Frontal cortex (tissue), 4 donors: ENCODE results near the gene TUBB3. TPM values are rescaled to one million over a fixed set of nuclear protein-coding genes. Genes with fewer than 3 reads are reported as not detected.
"Not testable (repeated sequence)": the region's sequence is repeated elsewhere in the genome, so short reads cannot be mapped to it uniquely, and the experiment has no call there.

Source experiments
- DNase-seq, 2 donors: peaks; one replicate each; pipeline ENCODE4 v3.0.0; 2012; ENCODE audit warnings: low spot score in 2 of 2
- FAIRE-seq: peaks from 2 replicates; lab custom pipeline; 2012; peaks lifted over from hg19 to GRCh38; lab: Jason Lieb, UNC
- total RNA-seq: library from RNA; depleted of rRNA; stranded (reverse); fragments of >200 nt; gene quantifications from one replicate; pipeline ENCODE4 v1.2.3, GENCODE V29; 2014
- donor health status: control.
- donor health status: control.
- donor health status: control.

TUBB3 gene
- total RNA-seq, 1 donor from 2014 or later = 3,334 TPM

DNA sequence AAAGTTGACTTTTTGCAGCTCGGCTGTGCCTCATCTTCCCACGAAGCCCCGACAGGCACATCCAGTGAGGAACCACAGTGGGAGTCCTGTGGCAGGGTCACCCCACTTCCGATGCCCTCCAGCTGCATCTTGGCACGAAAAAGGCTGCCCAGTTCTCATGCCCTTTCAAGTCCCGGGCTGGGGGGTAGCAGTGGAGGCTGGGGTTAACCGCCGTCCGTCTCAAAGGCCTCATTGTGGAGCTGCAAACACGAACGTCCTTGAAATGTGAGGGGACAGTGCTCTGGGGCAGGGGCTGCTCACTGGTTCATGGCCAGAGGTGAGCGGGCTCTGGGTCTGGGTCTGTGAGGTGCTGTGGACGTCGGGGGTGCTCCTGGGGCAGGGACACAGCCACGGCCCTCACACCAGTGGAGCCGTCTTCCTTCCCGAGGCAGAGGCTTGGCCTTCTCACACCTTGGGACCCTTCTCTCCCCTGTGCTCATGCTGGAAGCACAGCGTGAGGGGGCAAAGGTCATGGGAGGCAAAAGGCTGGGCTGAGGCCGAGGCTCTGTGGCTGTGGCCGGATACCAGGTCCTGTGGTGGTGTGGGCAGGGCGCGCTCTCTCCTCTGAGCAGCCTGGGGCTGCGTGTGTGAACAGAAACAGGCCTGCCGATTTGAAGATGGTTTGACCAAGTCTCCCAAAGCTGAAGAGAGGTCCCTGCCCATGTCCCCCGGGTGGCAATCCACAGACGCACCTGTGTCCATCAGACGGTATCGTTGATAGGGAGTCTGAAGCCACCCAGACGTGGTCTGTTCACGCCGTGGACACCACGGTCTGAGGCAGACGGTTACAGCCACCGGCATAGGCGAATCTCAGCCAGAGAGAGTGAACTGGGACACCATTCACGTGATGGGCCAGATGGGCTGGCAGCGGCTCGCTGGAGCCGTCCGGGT lies 7.6 kb upstream of the TUBB3 start:
- peak in 1 of 2 donors; percentile 29 for DNase-seq
- FAIRE-seq = no peak

DNA sequence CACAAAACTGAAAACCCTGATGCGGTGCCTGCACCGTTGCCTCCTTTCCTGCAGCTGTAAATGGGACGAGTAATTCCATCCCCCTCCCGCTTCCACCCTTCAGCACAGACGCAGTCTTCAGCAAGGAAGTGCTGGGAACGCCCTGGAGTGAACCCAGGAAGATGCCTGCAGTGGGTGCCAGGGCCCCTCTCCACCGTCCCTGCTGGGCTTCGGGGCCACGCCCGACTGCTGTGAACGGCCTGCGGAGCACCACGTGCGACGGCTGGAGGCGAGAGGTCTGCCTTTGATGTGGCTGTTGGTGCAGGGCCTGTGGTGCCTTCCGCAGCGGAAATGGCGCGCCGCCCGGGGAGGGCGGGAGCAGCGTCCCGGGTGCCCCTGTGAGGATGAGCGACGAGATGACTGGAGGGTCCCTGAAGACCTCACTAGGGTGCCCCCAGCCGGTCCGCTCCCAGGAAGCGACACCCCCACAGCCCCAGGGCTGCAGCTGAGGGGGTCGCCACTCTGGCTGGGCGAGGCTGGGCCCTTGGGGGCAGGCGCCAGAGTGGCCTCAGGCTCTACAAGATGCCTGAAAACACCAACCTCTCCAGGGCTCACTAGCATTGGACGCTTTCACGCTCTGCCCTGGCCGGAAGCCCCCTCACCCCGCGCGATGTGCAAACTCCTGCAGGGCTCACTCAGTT lies 5.2 kb upstream of the TUBB3 start:
- FAIRE-seq (no peak), DNase-seq (peak in 1 of 2 donors; percentile 58)

DNA sequence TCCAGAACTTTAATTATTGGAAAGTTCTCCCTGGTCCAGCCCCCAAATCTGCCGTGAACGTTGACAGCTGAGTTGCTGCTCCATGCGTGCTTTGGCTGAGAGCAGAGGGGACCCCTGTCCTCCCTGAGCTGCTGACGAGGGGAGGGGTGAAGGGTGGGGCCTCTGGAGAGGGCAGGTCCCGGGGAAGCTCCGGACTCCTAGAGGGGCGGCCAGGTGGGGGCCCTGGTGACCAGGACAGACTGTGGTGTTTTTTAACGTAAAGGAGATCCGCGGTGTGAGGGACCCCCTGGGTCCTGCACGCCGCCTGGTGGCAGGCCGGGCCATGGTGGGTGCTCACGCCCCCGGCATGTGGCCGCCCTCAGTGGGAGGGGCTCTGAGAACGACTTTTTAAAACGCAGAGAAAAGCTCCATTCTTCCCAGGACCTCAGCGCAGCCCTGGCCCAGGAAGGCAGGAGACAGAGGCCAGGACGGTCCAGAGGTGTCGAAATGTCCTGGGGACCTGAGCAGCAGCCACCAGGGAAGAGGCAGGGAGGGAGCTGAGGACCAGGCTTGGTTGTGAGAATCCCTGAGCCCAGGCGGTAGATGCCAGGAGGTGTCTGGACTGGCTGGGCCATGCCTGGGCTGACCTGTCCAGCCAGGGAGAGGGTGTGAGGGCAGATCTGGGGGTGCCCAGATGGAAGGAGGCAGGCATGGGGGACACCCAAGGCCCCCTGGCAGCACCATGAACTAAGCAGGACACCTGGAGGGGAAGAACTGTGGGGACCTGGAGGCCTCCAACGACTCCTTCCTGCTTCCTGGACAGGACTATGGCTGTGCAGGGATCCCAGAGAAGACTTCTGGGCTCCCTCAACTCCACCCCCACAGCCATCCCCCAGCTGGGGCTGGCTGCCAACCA lies 4.4 kb upstream of the TUBB3 start, which contains the start of gene MC1R:
MC1R (plus strand) TSS at position 410 of the 895 bp plus-strand sequence; CDS start at position 807, 397 bp downstream.
- DNase-seq (no peak), FAIRE-seq (no peak)

DNA sequence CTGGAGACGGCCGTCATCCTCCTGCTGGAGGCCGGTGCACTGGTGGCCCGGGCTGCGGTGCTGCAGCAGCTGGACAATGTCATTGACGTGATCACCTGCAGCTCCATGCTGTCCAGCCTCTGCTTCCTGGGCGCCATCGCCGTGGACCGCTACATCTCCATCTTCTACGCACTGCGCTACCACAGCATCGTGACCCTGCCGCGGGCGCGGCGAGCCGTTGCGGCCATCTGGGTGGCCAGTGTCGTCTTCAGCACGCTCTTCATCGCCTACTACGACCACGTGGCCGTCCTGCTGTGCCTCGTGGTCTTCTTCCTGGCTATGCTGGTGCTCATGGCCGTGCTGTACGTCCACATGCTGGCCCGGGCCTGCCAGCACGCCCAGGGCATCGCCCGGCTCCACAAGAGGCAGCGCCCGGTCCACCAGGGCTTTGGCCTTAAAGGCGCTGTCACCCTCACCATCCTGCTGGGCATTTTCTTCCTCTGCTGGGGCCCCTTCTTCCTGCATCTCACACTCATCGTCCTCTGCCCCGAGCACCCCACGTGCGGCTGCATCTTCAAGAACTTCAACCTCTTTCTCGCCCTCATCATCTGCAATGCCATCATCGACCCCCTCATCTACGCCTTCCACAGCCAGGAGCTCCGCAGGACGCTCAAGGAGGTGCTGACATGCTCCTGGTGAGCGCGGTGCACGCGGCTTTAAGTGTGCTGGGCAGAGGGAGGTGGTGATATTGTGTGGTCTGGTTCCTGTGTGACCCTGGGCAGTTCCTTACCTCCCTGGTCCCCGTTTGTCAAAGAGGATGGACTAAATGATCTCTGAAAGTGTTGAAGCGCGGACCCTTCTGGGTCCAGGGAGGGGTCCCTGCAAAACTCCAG lies 3.4 kb upstream of the TUBB3 start:
- DNase-seq = no peak
- FAIRE-seq = no peak

DNA sequence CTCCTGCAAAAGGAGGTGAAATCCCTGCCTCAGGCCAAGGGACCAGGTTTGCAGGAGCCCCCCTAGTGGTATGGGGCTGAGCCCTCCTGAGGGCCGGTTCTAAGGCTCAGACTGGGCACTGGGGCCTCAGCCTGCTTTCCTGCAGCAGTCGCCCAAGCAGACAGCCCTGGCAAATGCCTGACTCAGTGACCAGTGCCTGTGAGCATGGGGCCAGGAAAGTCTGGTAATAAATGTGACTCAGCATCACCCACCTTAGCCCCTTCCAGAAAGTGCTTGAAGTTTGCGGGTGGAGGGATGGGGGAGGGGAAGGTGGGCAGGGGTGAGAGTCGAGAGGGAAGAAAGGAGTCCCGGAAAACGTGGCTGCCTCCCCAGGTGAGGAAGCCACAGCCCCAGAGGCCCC lies 2.4 kb upstream of the TUBB3 start:
- DNase-seq (no peak), FAIRE-seq (no peak)

DNA sequence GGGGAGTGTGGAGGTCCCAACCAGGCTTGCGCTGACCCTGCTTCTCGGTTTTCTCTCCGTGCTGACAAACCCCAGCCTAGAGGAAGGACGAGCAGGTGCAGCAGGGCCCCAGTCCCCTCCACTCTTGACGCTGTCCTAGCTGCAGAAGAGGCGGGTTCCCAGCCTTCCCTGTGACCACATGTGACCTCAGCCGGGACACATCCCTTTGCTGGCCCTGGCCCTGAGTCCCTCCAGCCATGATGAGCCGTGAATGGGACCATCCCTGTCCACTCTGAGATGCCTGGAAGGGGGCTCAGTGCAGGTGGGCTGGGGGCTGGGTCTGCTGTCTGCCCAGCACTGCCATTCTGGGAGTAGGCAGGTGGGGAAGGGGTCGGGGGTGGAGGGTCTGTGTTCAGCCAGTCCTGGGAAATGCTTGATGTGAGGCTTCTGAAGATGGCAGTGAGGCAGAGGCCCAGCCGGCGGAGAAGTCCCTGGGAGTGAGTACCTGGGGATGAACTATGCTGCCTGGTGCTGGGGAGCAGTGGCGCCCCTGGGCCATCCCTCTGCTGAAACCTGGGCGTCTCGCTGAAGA lies 1.9 kb upstream of the TUBB3 start:
- FAIRE-seq (no peak), DNase-seq (no peak)

DNA sequence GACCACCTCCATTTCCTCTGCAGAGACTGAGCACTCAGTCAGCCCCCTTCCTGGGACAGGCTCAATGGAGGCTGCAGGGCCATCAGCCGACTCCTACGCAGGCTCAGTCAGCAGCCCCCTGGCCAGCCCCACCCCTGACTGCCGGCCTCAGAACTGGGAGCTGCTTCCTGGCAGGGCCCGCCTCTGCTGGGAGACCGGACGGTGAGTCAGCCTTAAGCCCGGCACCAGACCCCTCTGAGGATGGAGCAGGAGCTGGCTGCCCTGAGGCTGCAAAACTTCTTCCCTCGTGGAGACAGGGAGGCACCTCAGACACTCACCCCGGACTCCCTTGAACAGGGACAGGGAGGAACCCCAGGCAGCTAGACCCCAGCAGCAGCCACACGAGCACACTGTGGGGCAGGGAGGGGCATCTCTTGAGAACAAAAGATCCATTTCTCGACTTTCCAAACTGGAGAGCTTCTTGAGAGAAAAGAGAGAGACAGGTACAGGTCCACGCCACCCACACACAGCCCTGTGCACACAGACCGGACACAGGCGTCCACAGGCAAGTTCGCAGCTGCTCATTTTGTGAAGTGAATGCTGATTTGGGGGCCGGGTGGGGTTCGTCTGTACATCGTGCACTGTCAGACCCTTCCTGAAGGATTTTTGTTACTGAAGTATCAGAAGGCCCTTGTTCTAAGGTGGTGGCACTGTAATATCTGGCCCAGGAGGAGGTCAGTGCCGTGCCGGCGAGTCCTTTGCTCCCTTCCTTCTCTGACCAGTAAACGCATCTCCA lies 1.3 kb upstream of the TUBB3 start:
- DNase-seq = peak; percentile 49 to 69
- no peak for FAIRE-seq

DNA sequence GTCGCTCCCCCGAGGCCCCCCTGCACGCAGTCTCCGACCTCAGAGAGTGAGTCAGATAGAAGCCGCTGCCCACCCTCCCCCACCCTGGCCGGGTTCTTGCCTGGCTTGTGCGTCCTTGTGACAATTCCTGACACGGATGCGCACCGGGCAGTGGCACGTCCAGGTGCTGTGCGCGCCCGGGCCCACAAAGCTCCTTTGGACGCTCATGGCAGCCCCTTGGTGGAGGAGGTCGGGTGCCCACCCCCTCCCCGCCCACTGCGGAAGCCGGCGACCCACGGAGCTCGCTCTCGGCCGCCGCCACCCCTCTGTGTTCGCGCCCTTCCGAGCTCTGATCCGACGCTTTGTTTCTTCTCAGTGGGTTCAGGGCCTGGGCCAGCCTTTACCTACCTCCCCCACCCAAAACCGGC lies 662 bp upstream of the TUBB3 start:
- FAIRE-seq (no peak), DNase-seq (peak; percentile 52 to 69)

DNA sequence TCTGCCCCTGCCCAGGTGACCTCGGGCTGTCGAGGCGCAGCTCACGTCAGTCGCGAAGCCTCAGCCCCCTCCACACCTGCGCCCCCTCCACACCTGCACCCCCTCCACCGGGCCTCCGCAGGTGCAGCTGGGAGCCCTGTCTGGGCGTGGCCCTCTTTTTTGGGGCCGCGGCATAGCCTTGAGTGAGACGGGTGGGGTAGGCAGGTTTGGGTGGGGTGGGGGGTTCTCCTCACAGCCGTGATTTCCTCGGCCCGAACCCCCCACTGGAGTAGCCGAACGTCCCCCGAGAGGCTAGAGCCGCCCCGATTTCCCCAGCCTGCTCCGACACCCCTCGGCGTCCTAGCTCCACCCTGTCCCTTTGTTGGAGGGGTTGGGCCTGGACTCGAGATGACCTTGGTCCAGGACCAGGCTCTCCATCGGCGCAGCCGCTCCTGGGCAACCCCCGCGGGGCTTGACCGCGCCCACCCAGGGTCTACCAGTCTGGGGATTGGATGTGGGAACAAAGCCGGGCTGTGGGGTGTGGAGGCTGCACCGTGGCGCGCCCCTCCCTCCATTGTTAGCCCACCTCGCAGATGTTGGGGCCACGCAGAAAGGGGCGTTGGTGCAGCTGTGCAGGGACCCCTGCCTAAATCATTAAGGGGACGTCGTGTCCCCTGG lies 626 bp downstream of the TUBB3 start:
- DNase-seq (peak in 1 of 2 donors; percentile 35), FAIRE-seq (no peak)

DNA sequence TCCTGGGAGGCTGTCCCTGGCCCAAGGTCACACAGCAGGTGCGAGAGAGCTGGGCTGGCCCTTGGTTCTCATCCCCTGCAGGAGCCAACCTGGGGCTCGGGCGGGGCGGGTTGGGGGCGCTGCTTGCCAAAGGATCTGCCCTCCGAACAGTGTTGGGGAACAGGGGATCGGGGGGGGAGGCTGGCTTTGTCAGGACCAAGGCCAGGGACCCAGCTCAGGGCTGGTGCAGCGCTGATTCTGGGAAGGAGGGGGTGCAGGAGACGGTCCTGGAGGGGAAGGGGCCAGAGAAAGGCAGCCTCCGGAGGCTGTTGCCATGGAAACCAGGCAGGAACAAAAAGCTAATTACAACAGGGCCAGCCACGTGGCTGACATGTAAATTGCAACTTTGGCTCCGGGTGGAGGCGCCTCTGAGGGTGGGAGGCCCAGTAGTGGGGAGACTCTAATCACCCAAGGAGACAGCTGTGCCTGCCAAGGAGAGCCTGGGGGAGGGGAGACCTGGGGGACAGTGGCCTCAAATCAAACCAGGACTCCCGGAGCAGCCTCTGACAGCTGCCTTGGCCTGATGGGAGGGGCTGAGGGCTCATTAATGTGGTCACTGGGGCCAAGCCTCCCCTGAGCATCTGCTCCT lies 1.3 kb downstream of the TUBB3 start:
- peak; percentile 56 to 64 for DNase-seq
- FAIRE-seq = no peak

DNA sequence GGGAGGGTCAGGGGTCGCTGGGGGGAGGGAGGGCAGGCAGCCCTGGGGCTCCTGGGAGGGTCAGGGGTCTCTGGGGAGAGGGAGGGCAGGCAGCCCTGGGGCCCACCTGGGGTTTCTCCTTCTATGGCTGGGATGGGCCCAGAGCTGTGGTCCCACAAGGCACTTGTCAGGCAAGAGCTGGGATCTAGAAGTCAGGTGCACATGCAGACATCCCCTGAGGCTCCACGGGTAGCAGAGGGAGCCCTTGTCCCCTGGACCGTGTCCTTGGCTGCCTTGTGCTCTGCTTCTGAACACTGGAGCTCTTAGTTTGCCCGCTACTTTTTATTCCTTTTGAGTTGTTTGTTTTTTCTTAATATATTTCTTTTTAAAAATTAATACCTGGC lies 1.8 kb downstream of the TUBB3 start:
- DNase-seq (no peak), FAIRE-seq (no peak)

DNA sequence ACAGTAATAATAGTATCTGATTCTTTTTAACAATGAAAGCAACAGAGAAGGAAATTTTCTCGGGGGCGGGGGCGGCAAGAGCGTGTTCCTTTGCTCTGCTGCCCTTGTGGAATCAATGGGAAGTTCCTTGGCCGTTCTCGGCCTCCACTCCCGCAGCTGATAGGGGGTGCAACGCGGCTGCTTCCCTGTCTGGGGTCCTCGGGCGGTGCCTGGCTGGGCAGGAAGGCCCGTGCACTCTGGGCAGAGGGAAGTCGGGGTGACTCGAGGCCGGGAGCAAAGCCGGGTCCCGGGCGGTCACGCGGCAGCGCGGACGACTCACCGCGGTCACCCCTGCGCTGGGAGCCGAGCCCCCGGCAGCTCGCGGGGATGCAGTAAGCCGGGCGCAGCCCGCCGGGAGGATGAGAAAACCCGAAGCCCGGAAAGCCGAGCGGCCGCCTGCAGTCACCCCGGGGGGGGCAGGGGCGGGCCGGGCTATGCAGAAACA lies 2.5 kb downstream of the TUBB3 start:
- no peak for FAIRE-seq

DNA sequence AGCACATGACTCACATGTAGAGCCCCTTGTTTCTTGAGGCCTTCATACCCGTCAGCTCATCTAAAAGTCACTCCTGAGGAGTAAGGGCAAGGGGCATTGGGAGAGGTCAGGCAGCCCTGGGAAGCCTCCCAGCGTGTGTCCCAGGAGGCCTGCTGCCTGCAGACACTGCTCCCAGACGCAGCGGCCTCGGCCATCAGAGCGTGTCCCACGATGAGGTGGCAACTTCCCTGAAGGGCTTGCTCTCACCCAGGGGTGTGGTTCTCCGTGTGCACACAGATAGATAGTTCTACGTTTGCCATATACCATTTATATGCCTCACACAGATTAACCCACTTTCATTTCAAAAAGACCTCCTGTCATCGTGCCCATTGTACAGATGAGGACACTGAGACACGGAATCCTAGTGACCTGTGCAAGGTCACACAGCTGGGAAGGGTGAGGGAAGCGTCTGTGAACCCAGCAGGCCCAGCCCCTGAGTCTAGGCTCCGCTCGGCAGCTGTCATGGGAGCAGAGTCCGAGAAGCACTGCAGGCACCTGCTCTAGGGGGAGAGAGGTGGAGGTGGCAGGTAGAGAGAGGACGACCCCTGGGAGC lies 8.3 kb downstream of the TUBB3 start:
- FAIRE-seq = no peak
- no peak for DNase-seq

More for the DNA sequence above, 2.5 kb downstream of the TUBB3 start:
- peak in 1 of 2 donors; percentile 30 for DNase-seq

DNA sequence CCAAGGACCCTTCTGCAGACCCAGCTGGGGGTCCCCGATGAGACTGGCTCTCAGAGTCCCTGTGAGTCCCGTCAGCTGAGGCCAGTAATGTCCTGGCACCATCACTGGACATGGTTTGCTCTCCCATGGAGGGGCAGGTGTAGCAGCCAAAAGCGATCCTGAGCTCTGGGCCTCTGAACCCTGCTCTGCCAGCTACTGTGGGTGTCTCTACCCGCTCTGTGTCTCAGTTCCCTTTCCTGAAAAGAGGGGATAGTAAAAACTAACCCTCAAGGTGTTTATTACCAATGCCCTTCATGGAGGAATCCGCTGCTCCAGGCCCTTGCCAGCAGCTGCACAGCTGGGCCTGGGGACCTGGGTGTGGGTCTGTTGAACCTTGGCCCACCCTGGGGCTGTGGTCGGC lies 8.8 kb downstream of the TUBB3 start:
- no peak for DNase-seq
- no peak for FAIRE-seq

DNA sequence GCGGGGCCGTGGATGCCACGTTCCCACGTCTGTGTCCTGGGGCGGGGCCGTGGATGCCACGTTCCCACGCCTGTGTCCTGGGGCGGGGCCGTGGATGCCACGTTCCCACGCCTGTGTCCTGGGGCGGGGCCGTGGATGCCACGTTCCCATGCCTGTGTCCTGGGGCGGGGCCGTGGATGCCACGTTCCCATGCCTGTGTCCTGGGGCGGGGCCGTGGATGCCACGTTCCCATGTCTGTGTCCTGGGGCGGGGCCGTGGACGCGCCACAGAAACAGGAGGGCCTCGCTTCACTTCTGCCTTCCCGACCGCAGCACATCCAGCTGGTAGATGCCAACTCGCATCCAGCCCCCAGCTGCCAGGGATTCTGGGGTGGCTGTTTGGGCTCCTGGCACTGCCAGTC lies 10.9 kb downstream of the TUBB3 start:
- not testable (repeated sequence) for DNase-seq

More for the DNA sequence above, 10.9 kb downstream of the TUBB3 start:
- FAIRE-seq = not testable (repeated sequence)
